Left forelimb (tissue), 1 donor: ENCODE measurements around the gene ERGIC1.
"Not testable (repeated sequence)": the region's sequence is repeated elsewhere in the genome, so short reads cannot be mapped to it uniquely, and the experiment has no call there.

Source experiments
- DNase-seq: peaks from one replicate; pipeline ENCODE4 v3.0.0-alpha.2; 2018; ENCODE audit warnings: low spot score

Gene ERGIC1

DNA sequence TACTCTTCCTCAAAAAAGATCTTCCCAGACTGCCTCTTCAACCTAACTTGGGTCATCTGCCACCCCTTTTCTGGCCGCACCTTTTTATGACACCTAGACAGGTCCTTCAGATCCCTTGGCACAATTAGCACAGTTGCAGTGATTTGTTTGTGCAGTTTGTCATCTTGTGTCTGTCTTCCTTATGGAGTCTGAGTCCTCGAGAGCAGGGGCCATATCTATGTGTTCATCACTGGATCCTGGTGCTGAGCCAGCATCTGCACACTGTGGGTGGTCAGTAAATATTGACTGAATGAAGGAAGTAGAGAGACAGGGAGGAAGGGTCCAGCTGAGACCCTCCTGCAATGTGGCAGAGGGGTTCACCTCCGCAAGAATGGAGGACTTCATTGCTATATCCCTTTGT lies 14.4 kb downstream of the ERGIC1 start:
- no peak for DNase-seq

- DNase-seq = no peak
These were observed 15.8 kb downstream of the ERGIC1 start for GRCh38 chr5:172849606-172850453.

DNA sequence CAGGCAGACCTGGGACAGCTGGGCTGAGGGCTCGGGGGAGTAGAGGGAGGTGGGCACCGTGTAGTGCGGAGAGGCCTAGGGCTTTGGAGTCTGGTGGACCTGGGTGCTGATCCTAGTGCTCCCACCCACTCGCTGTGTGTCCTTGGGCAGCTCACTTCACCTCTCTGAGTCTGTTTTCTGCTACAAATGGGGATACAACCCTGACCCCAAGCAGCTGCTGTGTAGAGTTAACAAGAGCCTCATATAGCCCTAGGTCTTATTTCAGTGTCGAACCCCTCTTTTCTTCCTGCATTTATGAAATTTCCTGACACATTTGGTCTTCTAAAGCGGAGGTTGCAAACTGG lies 16.4 kb downstream of the ERGIC1 start:
- no peak for DNase-seq

DNA sequence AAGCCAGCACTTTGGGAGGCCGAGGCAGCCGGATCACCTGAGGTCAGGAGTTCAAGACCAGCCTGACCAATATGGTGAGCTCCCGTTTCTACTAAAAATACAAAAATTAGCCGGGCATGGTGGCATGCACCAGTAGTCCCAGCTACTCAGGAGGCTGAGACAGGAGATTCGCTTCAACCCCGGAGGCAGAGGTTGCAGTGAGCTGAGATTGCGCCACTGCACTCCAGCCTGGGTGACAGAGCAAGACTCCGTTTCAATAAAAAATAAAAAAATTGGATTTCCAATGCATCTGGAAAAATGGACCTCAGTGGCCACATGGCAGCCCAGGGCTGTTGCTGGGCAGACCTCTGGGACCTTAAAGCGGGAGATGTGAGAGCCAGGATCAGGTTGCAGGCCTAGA lies 17.2 kb downstream of the ERGIC1 start:
- not testable (repeated sequence) for DNase-seq

DNA sequence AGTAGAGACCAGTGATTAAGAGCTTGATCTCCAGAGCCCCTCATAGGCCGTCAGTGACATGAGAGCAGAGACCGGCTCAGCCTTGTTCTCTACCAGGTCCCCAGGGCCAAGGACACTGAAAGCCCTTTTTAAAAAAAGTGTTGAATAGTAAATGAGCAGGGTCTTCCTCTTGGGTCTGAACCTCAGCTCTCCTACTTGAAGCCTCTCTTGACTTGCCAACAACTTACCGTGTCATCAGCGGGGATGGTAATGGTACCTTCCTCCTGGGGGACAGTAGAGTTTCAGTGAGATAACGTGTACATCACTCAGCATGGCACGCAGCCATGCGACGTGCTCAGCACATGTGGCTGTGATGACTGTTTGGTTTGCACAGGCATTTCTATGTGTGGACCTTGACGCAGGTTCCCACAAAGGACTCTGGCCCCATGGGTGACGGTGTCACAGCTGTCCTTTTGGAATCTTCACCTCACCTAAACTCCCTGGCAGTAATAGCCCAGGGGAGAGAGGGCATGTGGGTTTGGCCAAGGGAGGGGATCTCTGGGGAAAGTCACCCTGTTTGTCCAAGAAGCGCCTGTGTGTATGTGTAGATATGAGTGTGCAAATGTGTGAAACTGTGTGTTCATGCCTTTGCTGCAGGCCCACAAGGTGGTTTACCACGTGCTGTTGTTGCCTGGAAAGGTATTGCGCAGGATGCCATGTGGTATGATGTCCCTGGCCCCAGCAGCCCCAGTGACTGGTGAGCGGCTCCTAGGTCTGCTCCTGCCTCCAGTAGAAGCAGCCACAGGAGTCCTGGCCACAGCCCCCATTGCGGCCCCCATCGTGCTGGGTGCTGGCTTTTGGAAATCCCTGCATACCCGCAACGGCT lies 18.7 kb downstream of the ERGIC1 start:
- DNase-seq = no peak

- DNase-seq = no peak
These were observed 19.4 kb downstream of the ERGIC1 start for GRCh38 chr5:172853355-172853975.

DNA sequence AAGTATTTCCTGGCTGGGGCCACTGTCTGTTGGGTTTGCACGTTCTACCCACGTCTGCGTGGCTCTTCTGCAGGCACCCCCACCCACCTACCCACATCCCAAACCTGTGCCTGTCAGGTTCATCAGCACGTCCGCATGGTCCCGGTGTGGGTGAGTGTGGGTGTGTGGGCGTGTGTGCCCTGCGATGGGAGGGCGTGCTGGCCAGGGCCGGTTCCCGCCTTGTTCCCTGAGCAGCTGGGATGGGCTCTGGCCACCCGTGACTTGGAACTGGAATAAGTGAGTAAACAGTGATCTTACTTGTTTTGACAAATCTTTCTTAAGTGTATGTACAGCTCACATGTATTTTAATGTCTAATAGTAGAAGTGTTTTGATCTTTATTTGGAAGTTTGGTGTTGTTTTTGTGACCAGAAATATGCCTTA lies 20.4 kb downstream of the ERGIC1 start:
- no peak for DNase-seq

- no peak for DNase-seq
These were observed 20.9 kb downstream of the ERGIC1 start for GRCh38 chr5:172854971-172855370.

DNA sequence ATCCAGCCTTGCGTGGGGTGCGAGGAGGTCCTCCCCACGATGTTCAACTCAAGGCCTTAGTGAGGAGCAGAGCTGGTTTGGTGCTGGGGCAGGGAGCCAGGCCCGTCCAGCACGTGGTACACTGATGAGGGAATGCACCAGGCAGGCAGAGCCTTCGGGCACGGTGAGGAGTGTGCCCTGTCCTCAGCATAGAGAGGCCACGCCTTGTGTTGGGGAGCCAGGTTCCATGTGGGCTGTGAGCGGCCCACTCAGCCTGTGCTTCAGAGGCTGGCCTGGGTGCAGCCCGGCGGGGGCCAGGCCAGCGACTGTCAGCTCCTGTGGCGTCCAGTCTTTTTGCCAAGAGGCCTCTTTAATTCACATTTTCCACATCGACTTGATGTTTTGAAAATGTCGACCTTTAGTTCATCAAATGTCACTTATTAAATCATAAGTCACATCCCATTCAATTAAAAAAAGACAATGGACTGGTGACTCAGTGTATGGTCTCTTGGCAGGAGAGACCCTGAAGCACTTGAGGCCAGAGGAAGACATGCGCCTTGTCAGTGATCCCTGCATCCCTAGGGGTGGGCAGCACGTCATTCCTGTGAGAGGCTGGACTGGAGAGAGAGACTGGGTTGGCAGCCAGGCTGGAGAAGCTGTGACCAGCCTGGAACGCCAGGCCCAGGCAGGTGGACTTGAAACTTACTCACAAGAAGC lies 21.7 kb downstream of the ERGIC1 start:
- DNase-seq = no peak

DNA sequence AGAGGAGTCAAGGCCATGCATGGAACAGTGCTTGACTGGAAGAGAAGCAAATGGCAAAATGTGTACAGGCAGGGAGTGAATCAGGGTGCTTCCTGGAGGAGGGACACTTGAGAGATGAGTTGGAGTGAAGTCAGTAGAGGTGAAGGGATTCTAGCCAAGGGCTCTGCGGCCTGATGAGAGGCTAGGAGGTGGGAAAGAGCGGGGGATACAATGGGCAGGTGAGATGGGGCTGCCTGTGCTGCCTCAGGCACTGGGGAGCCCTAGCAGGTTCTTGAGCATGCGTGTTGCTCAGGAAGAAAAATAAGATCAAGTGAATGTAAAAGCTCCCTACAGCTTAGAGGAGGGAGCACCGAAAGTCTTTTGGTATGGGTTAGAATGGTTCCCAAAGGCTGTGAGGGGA lies 22.3 kb downstream of the ERGIC1 start:
- DNase-seq = no peak

GRCh38 chr5:172857982-172858381 lies 23.9 kb downstream of the ERGIC1 start:
- DNase-seq = no peak

DNA sequence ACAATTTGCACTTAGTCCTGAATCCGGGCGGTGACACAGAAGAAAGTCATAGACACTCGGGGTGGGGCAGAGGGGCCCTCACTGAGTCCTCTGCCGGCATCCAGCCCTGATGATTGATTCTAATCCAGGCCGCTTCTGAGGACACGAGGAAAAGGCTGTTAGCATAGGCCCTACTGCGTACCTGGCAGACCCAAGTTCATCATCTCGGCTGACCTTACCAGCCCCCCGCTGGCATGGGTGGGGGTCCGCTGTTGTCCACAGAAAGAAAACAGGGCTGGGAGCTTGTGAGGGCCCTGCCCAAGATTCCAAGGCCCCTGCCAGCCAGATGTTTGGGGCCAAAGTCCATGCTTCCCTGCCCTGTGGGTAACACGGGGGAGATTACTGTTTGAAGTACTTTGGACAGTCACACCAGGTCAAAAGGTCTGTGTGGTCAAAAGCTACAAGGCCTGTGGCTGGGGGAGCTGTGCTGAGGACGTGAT lies 24.5 kb downstream of the ERGIC1 start:
- no peak for DNase-seq

GRCh38 chr5:172858990-172859811 lies 25.1 kb downstream of the ERGIC1 start:
- DNase-seq = no peak

DNA sequence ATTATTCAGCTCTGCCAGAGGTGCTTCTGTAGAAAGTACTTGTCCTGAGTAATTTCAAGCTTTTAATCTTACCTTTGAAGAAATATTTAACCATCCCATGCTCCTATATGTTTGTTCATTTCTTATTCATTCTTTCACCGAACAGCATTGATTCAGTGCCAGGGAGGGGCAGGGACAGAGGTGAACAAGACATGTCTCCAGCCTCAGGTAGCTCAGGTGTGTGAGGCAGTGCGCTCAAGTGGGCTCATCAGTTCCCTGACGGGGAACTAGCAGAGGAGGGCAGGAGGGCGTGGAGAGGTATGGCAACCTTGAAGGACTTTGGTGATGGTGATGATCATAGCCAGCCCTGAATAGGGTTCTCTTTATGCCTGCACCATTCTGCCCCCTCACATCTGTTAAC lies 25.9 kb downstream of the ERGIC1 start:
- no peak for DNase-seq

DNA sequence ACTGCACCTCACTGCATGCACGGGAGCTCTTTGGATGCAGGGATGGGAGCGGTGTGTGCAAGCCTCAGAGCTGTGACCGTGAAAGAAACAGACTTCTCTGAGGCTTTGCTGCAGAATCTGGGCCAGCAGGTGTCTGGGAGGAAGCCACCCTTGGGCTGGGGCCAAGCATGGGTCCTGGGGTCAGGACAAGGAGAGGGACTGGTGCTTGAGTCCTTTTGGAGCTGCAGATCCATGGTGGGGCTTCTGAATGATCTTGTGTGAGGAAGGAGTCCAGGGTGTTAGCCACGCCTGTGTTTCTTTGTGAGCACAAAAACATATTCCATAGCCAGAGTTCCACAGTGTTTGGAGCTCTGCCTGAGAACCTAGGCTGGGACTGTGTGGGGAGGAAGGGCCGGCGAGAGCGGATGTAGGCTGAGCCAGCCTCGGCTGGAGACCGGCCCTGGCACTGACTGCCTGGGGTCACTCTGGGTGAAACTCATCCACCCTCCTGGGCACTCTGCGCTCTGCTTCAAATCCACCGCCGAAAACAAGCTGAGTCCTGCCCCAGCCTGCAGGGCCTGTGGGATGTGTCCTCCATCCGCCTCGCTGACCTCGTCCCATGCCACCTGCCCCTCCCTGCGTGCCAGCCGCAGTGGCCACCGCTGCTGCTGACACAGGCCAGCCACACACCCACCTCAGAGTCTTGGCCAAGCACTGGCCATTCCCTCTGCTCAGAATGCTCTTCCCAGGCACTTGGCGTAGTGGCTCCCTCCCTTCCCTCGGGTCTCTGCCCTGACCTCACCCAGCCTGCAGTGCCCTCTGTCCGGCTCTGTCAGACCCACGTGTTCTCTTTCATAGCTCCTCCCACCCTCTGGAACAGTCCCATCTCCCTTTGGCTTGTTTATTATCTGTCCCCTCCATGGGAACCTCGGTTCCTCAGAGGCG lies 26.7 kb downstream of the ERGIC1 start:
- DNase-seq = no peak

GRCh38 chr5:172861461-172861860 lies 27.4 kb downstream of the ERGIC1 start:
- no peak for DNase-seq

DNA sequence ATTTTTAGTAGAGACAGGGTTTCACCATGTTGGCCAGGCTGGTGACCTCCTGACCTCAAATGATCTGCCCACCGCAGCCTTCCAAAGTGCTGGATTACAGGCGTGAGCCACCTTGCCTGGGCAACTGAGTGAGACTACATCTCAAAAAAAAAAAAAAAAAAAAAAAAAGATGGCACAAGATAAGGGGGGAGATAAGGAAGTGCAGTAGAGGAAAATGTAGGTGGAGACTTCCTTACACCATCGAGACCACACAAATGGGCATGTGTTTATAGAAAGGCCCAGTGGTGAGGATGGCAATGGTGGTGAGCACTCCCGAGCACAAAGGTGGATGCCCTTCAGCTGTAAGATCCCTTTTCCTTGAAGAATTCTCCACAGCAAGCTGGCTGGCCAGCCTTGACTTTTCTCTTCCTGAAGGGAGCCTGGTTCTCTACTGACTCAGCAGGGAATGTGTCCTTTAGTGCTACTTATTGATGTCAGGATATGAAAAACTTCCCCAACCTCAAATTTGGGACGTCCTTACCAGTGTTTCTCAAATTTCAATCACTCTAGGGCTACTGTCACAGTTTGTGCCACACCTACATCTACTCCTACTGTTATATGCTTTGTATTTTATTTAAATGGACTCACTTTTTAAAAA lies 28.2 kb downstream of the ERGIC1 start:
- DNase-seq = no peak

DNA sequence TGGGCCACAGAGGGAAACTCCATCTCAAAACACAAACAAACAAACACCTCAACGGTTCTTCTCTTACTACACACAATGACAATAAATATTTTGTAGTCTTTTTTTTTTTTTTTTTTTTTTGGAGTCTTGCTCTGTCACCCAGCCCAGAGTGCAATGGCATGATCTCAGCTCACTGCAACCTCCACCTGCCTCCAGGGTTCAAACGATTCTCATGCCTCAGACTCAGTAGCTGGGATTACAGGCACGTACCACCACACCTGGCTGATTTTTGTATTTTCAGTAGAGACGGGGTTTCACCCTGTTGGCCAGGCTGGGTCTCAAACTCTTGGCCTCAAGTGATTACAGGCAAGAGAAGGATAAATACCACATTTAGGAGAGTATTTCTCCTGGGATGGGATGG lies 30.1 kb downstream of the ERGIC1 start:
- DNase-seq = not testable (repeated sequence)

GRCh38 chr5:172864747-172865146 lies 30.7 kb downstream of the ERGIC1 start:
- DNase-seq = no peak

GRCh38 chr5:172866378-172866777 lies 32.3 kb downstream of the ERGIC1 start:
- DNase-seq = no peak
